Measurements from ENCODE around the gene C22orf15. TPM values are rescaled to one million over a fixed set of nuclear protein-coding genes. Genes with fewer than 3 reads are reported as not detected.

The C22orf15 gene
- total and polyA plus RNA-seq, 2 experiments from 2014 or later = 0.37 TPM; not detected in 1

DNA sequence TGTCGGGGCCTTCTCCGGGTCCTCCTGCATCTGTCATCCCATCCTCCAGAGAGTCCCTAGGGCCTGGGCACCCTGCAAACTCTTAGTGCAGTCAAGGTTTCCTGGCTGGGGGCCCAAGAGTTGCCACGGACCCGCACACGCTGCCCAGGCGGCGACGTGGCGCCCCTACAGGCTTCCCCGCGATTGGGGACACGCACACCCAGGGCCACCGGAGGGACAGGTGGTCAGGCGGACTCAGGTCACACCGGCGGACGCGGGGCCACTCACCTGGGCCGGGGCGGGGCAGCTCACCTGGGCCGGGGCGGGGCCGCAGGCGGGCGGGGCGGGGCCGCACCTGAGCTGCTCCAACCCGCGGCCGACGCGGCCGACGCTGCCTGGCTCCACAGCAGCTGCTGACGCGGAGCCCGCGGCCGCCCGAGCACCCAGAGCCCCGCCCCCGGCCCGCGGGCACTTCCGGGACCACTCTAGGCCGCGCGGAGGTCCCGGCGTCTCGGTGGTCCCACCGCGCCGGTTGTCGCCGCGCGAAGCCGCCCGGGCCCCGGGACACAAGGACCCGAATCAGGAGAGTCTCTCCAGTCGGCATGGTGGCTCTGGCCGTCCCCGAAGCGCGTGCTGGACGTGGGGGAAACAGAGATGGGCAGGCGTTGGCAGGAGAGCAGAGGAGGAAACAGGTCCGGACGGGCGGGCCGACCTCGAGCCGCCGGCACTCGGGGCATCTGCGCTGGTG, 11.9 kb upstream of the C22orf15 start, which contains the start of gene ZNF70:
Gene ZNF70 (minus strand): TSS at position 399 of the 727 bp plus-strand sequence. CDS start 5,972 bp downstream, outside the sequence.
- Histone ChIP-seq H2AFZ (peak within 1 kb of the TSS; percentile 74), H4K20me1 (ENCODE audit: insufficient read depth, poor library complexity, severe bottlenecking) (no peaks in the 10 kb centered on the region), H3K27me3 (no peaks in the 10 kb centered on the region), H3K36me3 (replicated peaks; ENCODE audit: insufficient read depth, low read depth) (no peaks in the 10 kb centered on the region), H3K9me3 (ENCODE audit: low read depth) (no peaks in the 10 kb centered on the region), H3K4me1 (ENCODE audit: insufficient read depth) (peaks cover 8% of the 10 kb centered on the region), H3K9me2 (replicated peaks; ENCODE audit: insufficient read depth) (no peaks in the 10 kb centered on the region), H3K4me2 (peak within 1 kb of the TSS; percentile 90), H3K27ac (peak within 1 kb of the TSS; percentile 95), H3K79me2 (peaks cover 35% of the 10 kb centered on the region), H3K4me3 (peak within 1 kb of the TSS; percentile 87)
- peak; percentile 97 for DNase-seq (ENCODE audit: low spot score)
- TF ChIP-seq, protein P1, sequence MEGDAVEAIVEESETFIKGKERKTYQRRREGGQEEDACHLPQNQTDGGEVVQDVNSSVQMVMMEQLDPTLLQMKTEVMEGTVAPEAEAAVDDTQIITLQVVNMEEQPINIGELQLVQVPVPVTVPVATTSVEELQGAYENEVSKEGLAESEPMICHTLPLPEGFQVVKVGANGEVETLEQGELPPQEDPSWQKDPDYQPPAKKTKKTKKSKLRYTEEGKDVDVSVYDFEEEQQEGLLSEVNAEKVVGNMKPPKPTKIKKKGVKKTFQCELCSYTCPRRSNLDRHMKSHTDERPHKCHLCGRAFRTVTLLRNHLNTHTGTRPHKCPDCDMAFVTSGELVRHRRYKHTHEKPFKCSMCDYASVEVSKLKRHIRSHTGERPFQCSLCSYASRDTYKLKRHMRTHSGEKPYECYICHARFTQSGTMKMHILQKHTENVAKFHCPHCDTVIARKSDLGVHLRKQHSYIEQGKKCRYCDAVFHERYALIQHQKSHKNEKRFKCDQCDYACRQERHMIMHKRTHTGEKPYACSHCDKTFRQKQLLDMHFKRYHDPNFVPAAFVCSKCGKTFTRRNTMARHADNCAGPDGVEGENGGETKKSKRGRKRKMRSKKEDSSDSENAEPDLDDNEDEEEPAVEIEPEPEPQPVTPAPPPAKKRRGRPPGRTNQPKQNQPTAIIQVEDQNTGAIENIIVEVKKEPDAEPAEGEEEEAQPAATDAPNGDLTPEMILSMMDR (IDR thresholded peaks at IDR 0.05; ENCODE audit: poor library complexity) = peak; percentile 29
- no peak for TF ChIP-seq EZH2phosphoT487 (IDR thresholded peaks at IDR 0.05; ENCODE audit: low read depth, severe bottlenecking, unreplicated experiment)
- WGBS (ENCODE audit: low lambda C conversion rate, missing lambda C conversion rate) = under 1% methylated on average over 60 of the region's 78 CpGs

DNA sequence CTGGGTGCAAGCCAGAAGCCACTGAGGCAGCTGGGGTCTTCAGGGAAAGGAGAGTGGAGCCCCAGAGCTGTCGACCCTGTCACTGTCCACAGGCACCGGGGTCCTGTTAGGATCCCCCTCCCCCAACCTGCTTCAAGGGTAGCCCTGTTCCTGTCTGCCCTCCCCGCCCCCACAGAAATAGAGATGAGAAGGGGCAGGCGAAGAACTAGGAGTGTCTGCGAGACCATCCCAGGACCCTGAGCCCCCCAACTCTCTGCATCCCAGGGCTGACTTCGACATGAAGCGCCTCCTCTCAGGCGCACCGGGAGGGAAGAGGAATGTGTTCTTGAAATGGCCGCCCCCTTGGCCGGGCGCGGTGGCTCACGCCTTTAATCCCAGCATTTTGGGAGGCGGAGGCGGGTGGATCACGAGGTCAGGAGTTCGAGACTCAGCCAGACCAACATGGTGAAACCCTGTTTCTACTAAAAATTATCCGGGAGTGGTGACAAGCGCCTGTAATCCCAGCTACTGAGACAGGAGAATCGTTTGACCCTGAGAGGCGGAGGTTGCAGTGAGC, 11.3 kb upstream of the C22orf15 start:
- no peaks in the 10 kb centered on the region for H3K36me3 ChIP-seq (replicated peaks; ENCODE audit: insufficient read depth, low read depth)
- no peaks in the 10 kb centered on the region for H4K20me1 ChIP-seq (ENCODE audit: insufficient read depth, poor library complexity, severe bottlenecking)
- H3K27me3 ChIP-seq = no peaks in the 10 kb centered on the region
- TF ChIP-seq EZH2 (IDR thresholded peaks at IDR 0.05; ENCODE audit: borderline replicate concordance) (no peak), EZH2phosphoT487 (IDR thresholded peaks at IDR 0.05; ENCODE audit: low read depth, severe bottlenecking, unreplicated experiment) (no peak)
- TF ChIP-seq, protein P1 (IDR thresholded peaks at IDR 0.05; ENCODE audit: poor library complexity) = no peak
- peaks cover 35% of the 10 kb centered on the region for H3K79me2 ChIP-seq
- H2AFZ ChIP-seq = peak overlapping the region; percentile 69
- peak overlapping the region; percentile 95 for H3K27ac ChIP-seq
- no peaks in the 10 kb centered on the region for H3K9me3 ChIP-seq (ENCODE audit: low read depth)
- peak overlapping the region; percentile 90 for H3K4me2 ChIP-seq
- peaks cover 8% of the 10 kb centered on the region for H3K4me1 ChIP-seq (ENCODE audit: insufficient read depth)
- 25% methylated on average over 19 of the region's 22 CpGs for WGBS (ENCODE audit: low lambda C conversion rate, missing lambda C conversion rate)
- H3K4me3 ChIP-seq = peak overlapping the region; percentile 81
- H3K9me2 ChIP-seq (replicated peaks; ENCODE audit: insufficient read depth) = no peaks in the 10 kb centered on the region
- peak; percentile 56 for DNase-seq (ENCODE audit: low spot score)

DNA sequence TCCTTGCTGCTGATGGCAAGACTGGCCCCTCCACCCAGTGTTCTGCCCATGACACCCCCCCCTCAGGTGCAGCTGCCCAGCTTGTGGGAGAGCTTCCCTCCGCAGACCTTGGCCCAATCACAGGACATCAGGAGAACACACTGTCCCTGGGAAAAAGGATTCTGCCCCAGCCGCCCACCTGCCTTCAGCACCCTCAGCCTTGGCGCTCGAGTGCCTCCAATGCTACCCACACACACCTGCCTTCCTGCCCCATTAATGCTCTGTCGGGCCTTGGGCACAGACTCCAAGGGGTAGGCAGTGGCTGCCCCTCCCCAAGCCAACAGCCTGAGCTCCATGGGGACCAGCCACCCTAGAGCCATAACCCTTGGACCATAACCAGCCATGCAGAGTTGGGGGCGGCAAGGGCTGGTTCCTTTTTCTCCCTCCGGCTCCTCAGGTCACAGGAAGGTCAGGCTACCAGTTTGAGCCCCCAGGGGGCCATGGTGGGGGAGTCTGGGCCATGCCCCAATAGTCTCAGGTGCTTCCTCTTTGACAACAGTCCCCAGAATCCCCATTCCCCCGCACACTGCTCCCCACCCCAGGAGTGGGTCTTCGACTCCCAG, 10.6 kb upstream of the C22orf15 start:
- no peak overlapping the region for H3K4me3 ChIP-seq
- TF ChIP-seq EZH2 (IDR thresholded peaks at IDR 0.05; ENCODE audit: borderline replicate concordance) (no peak), EZH2phosphoT487 (IDR thresholded peaks at IDR 0.05; ENCODE audit: low read depth, severe bottlenecking, unreplicated experiment) (no peak)
- TF ChIP-seq, protein P1 (IDR thresholded peaks at IDR 0.05; ENCODE audit: poor library complexity) = no peak
- H2AFZ ChIP-seq = no peak overlapping the region
- H3K36me3 ChIP-seq (replicated peaks; ENCODE audit: insufficient read depth, low read depth) = no peaks in the 10 kb centered on the region
- H3K4me1 ChIP-seq (ENCODE audit: insufficient read depth) = peaks cover 8% of the 10 kb centered on the region
- peak overlapping the region; percentile 95 for H3K27ac ChIP-seq
- no peaks in the 10 kb centered on the region for H3K9me2 ChIP-seq (replicated peaks; ENCODE audit: insufficient read depth)
- peaks cover 31% of the 10 kb centered on the region for H3K79me2 ChIP-seq
- DNase-seq (ENCODE audit: low spot score) = no peak
- peak overlapping the region; percentile 90 for H3K4me2 ChIP-seq
- no peaks in the 10 kb centered on the region for H4K20me1 ChIP-seq (ENCODE audit: insufficient read depth, poor library complexity, severe bottlenecking)
- H3K27me3 ChIP-seq = no peaks in the 10 kb centered on the region
- WGBS (ENCODE audit: low lambda C conversion rate, missing lambda C conversion rate) = 99% methylated on average over 7 of the region's 9 CpGs
- no peaks in the 10 kb centered on the region for H3K9me3 ChIP-seq (ENCODE audit: low read depth)

All from hepatocyte (in vitro differentiated cells).